H1 (cell line): ENCODE data around the gene RAPGEF5. TPM values are rescaled to one million over a fixed set of nuclear protein-coding genes. Genes with fewer than 3 reads are reported as not detected.

Experiments
- CTCF ChIA-PET: fragments of 300-600 bp; sonication (Branson Sonifier 250); formaldehyde crosslinking; loops from one replicate; lab custom pipeline; 2021; ENCODE audit not compliant: partially characterized antibody; lab: Charles Lee
- POLR2A ChIA-PET: fragments of 300-600 bp; sonication (Branson Sonifier 250); formaldehyde crosslinking; loops from one replicate; lab custom pipeline; 2021; ENCODE audit warnings: inconsistent platforms; ENCODE audit not compliant: partially characterized antibody; lab: Charles Lee
- DNase-seq, 2 experiments: peaks; one replicate each; pipeline versions ENCODE4 v3.0.0 to v3.0.0-alpha.2; 2010 to 2022; ENCODE audit warnings: low spot score in 2 of 2, low read depth in 1 of 2, mixed read lengths in 1 of 2
- FAIRE-seq: peaks from 2 replicates; lab custom pipeline; 2011; peaks lifted over from hg19 to GRCh38; lab: Jason Lieb, UNC
- H2AFZ ChIP-seq: 2 replicates; pipeline ENCODE4 v1.8.1; 2012; ENCODE audit warnings: low read length, inconsistent platforms
- H2AK5ac ChIP-seq: 2 replicates; pipeline ENCODE4 v1.6.1; 2013; ENCODE audit warnings: low read depth, low read length
- H2BK120ac ChIP-seq: replicated peaks from 2 replicates; pipeline ENCODE3; 2013; ENCODE audit warnings: low read depth, low read length, inconsistent platforms
- H2BK12ac ChIP-seq: 2 replicates; pipeline ENCODE4 v1.6.1; 2013; ENCODE audit warnings: low read depth, low read length
- H2BK15ac ChIP-seq: 2 replicates; pipeline ENCODE4 v1.6.1; 2013; ENCODE audit warnings: low read length
- H2BK20ac ChIP-seq: 2 replicates; pipeline ENCODE4 v1.6.1; 2013; ENCODE audit warnings: low read length
- H2BK5ac ChIP-seq: 2 replicates; pipeline ENCODE4 v1.6.1; 2013; ENCODE audit warnings: low read depth, low read length
- H3K14ac ChIP-seq: 2 replicates; pipeline ENCODE4 v1.6.1; 2013; ENCODE audit warnings: inconsistent platforms; ENCODE audit not compliant: insufficient read length
- H3K18ac ChIP-seq: 2 replicates; pipeline ENCODE4 v1.6.1; 2013; ENCODE audit warnings: low read length; ENCODE audit errors: extremely low read depth
- H3K23ac ChIP-seq: 2 replicates; pipeline ENCODE4 v1.6.1; 2013; ENCODE audit warnings: inconsistent platforms; ENCODE audit not compliant: insufficient read length
- H3K23me2 ChIP-seq: 2 replicates; pipeline ENCODE4 v1.6.1; 2013; ENCODE audit warnings: low read depth, low read length
- H3K27ac ChIP-seq: 2 replicates; pipeline ENCODE4 v1.6.1; 2011; ENCODE audit warnings: low read depth, low read length, inconsistent platforms
- H3K27me3 ChIP-seq, 4 experiments: replicated peaks in 1 of 4; 1 replicate in 1 of 4; 2 replicates in 3 of 4; pipeline versions ENCODE4 v1.6.1 to v1.8.1; 2011 to 2013; ENCODE audit warnings: low read length in 3 of 4, mild to moderate bottlenecking in 3 of 4, inconsistent platforms in 2 of 4, mixed read lengths in 2 of 4, moderate library complexity in 1 of 4; ENCODE audit not compliant: control insufficient read depth in 3 of 4, insufficient read depth in 3 of 4; ENCODE audit errors: extremely low read depth in 1 of 4
- H3K36me3 ChIP-seq, 4 experiments: 2 replicates each; pipeline versions ENCODE4 v1.6.1 to v1.8.1; 2011 to 2013; ENCODE audit warnings: mild to moderate bottlenecking in 4 of 4, low read length in 3 of 4, moderate library complexity in 2 of 4, control low read depth in 1 of 4, inconsistent platforms in 1 of 4; ENCODE audit not compliant: insufficient read depth in 4 of 4, control insufficient read depth in 2 of 4
- H3K4ac ChIP-seq: replicated peaks from 2 replicates; pipeline ENCODE3; 2013; ENCODE audit warnings: low read length, low read depth, mixed read lengths, inconsistent platforms; ENCODE audit not compliant: insufficient read length
- H3K4me1 ChIP-seq, 4 experiments: replicated peaks in 1 of 4; 1 replicate in 1 of 4; 2 replicates in 3 of 4; pipeline versions ENCODE4 v1.6.1 to v1.8.1; 2011 to 2013; ENCODE audit warnings: low read length in 3 of 4, inconsistent platforms in 2 of 4, mixed read lengths in 1 of 4; ENCODE audit not compliant: insufficient read depth in 4 of 4, control insufficient read depth in 3 of 4
- H3K4me2 ChIP-seq, 2 experiments: 2 replicates each; pipeline versions ENCODE4 v1.6.1 to v1.8.1; 2011 to 2013; ENCODE audit warnings: low read depth in 2 of 2, low read length in 2 of 2, control low read depth in 1 of 2, inconsistent platforms in 1 of 2, mild to moderate bottlenecking in 1 of 2; ENCODE audit not compliant: insufficient read depth in 1 of 2
- H3K4me3 ChIP-seq, 4 experiments: fragments of 200-600, 300-600 bp in 1 of 4; sonication (generic), shearing (Covaris generic), sonication (Bioruptor Twin) in 1 of 4; 2 replicates each; pipeline versions ENCODE4 v1.5.1 to v1.8.1; 2011 to 2016; ENCODE audit warnings: low read length in 4 of 4, low read depth in 3 of 4, control low read depth in 2 of 4, inconsistent platforms in 2 of 4, mild to moderate bottlenecking in 2 of 4, mixed read lengths in 1 of 4, moderate library complexity in 1 of 4; ENCODE audit not compliant: insufficient read depth in 2 of 4; ENCODE audit errors: extremely low read depth in 1 of 4
- H3K56ac ChIP-seq: replicated peaks from 2 replicates; pipeline ENCODE3; 2013; ENCODE audit warnings: low read depth, mild to moderate bottlenecking, mixed read lengths, low read length, inconsistent platforms; ENCODE audit not compliant: insufficient read length
- H3K79me1 ChIP-seq: 2 replicates; pipeline ENCODE4 v1.6.1; 2013; ENCODE audit warnings: low read depth, low read length, control low read depth
- H3K79me2 ChIP-seq, 2 experiments: 2 replicates each; pipeline versions ENCODE4 v1.6.1 to v1.8.1; 2012 to 2013; ENCODE audit warnings: low read length in 2 of 2, mild to moderate bottlenecking in 2 of 2, inconsistent platforms in 1 of 2; ENCODE audit not compliant: insufficient read depth in 2 of 2, control insufficient read depth in 1 of 2
- H3K9ac ChIP-seq, 4 experiments: replicated peaks in 1 of 4; 1 replicate in 1 of 4; 2 replicates in 3 of 4; pipeline versions ENCODE4 v1.6.1 to v1.8.1; 2011 to 2013; ENCODE audit warnings: low read depth in 3 of 4, low read length in 3 of 4, control low read depth in 2 of 4, mild to moderate bottlenecking in 2 of 4, moderate library complexity in 2 of 4, inconsistent platforms in 1 of 4; ENCODE audit errors: extremely low read depth in 1 of 4
- H3K9me3 ChIP-seq, 2 experiments: 2 replicates each; pipeline versions ENCODE4 v1.6.1 to v1.8.1; 2012 to 2013; ENCODE audit warnings: mild to moderate bottlenecking in 2 of 2, moderate library complexity in 2 of 2, control low read depth in 1 of 2, inconsistent platforms in 1 of 2, low read depth in 1 of 2, low read length in 1 of 2, mixed read lengths in 1 of 2; ENCODE audit not compliant: insufficient read depth in 2 of 2
- H4K20me1 ChIP-seq, 2 experiments: replicated peaks in 1 of 2; 2 replicates each; pipeline versions ENCODE3 to v1.8.1; 2011 to 2013; ENCODE audit warnings: inconsistent platforms in 2 of 2, low read length in 2 of 2, mild to moderate bottlenecking in 1 of 2; ENCODE audit not compliant: insufficient read depth in 2 of 2, control insufficient read depth in 1 of 2
- H4K5ac ChIP-seq: 2 replicates; pipeline ENCODE4 v1.6.1; 2013; ENCODE audit warnings: low read length, low read depth, mixed read lengths, inconsistent platforms; ENCODE audit not compliant: insufficient read length
- H4K8ac ChIP-seq: 2 replicates; pipeline ENCODE4 v1.8.0; 2013; ENCODE audit warnings: mild to moderate bottlenecking, moderate library complexity, low read length, inconsistent platforms; ENCODE audit not compliant: insufficient read depth; ENCODE audit errors: extremely low read depth
- H4K91ac ChIP-seq: replicated peaks from 2 replicates; pipeline ENCODE3; 2013; ENCODE audit warnings: low read length, mixed read lengths, inconsistent platforms; ENCODE audit not compliant: insufficient read length
- CHD1 ChIP-seq: IDR thresholded peaks from 2 replicates; pipeline ENCODE4 v1.6.1; 2012; ENCODE audit warnings: low read depth, low read length, improper control_type of control experiment
- GABPA ChIP-seq: IDR thresholded peaks from 2 replicates; pipeline ENCODE4 v1.6.1; 2011; ENCODE audit warnings: mild to moderate bottlenecking, low read length, moderate library complexity, borderline replicate concordance; ENCODE audit not compliant: insufficient read depth
- POU5F1 ChIP-seq: IDR thresholded peaks from 2 replicates; pipeline ENCODE4 v1.6.1; 2011; ENCODE audit warnings: low read depth, mild to moderate bottlenecking, low read length, moderate library complexity
- RBBP5 ChIP-seq: IDR thresholded peaks from 2 replicates; pipeline ENCODE4 v1.7.1; 2012; ENCODE audit warnings: low read depth, mild to moderate bottlenecking, inconsistent platforms, low read length, moderate library complexity, borderline replicate concordance
- SIX5 ChIP-seq: IDR thresholded peaks from 2 replicates; pipeline ENCODE4 v1.6.1; 2011; ENCODE audit warnings: mild to moderate bottlenecking, low read depth, low read length
- SRF ChIP-seq: IDR thresholded peaks from 2 replicates; pipeline ENCODE4 v1.6.1; 2011; ENCODE audit warnings: mild to moderate bottlenecking, low read depth, low read length, moderate library complexity
- TBP ChIP-seq: IDR thresholded peaks from 2 replicates; pipeline ENCODE4 v1.6.1; 2011; ENCODE audit warnings: low read depth, low read length, improper control_type of control experiment
- TCF12 ChIP-seq: IDR thresholded peaks from 2 replicates; pipeline ENCODE4 v1.6.1; 2011; ENCODE audit warnings: low read depth, mild to moderate bottlenecking, low read length
- WGBS, 2 experiments: shearing (Covaris generic) in 1 of 2; methylation state at CpG; one replicate each; pipeline versions ENCODE4 v1.1.6 to v1.1.7; 2013 to 2015; ENCODE audit warnings: low lambda C conversion rate in 2 of 2, mixed read lengths in 2 of 2, inconsistent platforms in 1 of 2, low coverage in 1 of 2, missing lambda C conversion rate in 1 of 2; ENCODE audit not compliant: insufficient replicate concordance in 2 of 2, insufficient coverage in 1 of 2, insufficient read length in 1 of 2; ENCODE audit errors: extremely low coverage in 1 of 2, missing lambda C conversion rate in 1 of 2; 5-methylcytosine and 5-hydroxymethylcytosine counted together
- polyA plus RNA-seq, 7 experiments: library from polyadenylated mRNA; depleted of rRNA in 3 of 7; stranded (reverse) in 5 of 7; unstranded in 2 of 7; fragments of >200 nt in 5 of 7; fragments of 200-250 nt in 2 of 7; gene quantifications; 1 replicate in 5 of 7; 2 replicates in 1 of 7; 4 replicates in 1 of 7; pipeline versions ENCODE4 v1.2.1 to v1.2.3, GENCODE V29; 2011 to 2013; ENCODE audit warnings: missing spikeins in 2 of 7, mixed read lengths in 2 of 7
- total RNA-seq: library from RNA; stranded (reverse); fragmentation: NEBNext Ultra II Directional; extraction: Animal tissue kit (Norgen Biotek cat#: 25700); gene quantifications from 2 replicates; pipeline ENCODE4 v1.2.1, GENCODE V29; 2021

The RAPGEF5 gene
- total and polyA plus RNA-seq, 2 of the 8 experiments (the other 6 are each of a cell fraction or from before 2014, with no cell fraction given) = 4.4 to 22.9 TPM

DNA sequence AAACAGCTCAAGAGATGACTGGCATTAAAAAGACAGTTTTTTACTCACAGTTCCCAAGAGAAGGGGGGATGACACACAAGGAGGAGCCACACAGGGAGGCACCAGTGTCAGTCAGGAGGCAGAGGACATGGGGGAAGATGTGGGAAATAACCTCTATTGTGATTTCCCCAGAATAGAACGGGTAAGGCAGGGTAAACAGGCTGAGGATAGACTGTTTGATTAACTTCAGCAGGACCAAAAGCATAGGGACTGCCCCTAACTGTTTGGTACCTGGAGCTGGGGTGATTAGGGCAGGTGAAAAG, 60.7 kb downstream of the RAPGEF5 start:
- H2BK12ac ChIP-seq = no peak overlapping the region
- FAIRE-seq = no peak
- CTCF ChIA-PET = interaction anchor here (0.9 to 3.2 kb wide), 15 partner anchors 9 to 195 kb away, joined by 3 to 23 read pairs (median 4); no protein-coding TSS in a partner anchor
- TF ChIP-seq SIX5 (no peak), RBBP5 (no peak), GABPA (no peak), CHD1 (no peak), TCF12 (no peak), POU5F1 (no peak), TBP (no peak), SRF (no peak)

More for the DNA sequence above, 60.7 kb downstream of the RAPGEF5 start:
- Histone ChIP-seq H4K20me1 (no peaks in the 10 kb centered on the region), H3K14ac (no peak overlapping the region), H3K4me1 (no peaks in the 10 kb centered on the region), H2BK15ac (no peak overlapping the region), H3K56ac (no peak overlapping the region), H2BK5ac (no peak overlapping the region), H3K27me3 (no peaks in the 10 kb centered on the region), H3K9me3 (no peaks in the 10 kb centered on the region), H2AFZ (no peak overlapping the region), H3K4me2 (no peak overlapping the region), H3K23ac (no peak overlapping the region), H2BK20ac (no peak overlapping the region), H3K9ac (no peak overlapping the region), H3K36me3 (peaks cover 0 to 4% (median 3%) of the 10 kb centered on the region in 4 experiments; a peak in 3 of 8 replicates), H3K23me2 (no peaks in the 10 kb centered on the region), H3K18ac (no peak overlapping the region), H3K79me2 (no peaks in the 10 kb centered on the region), H2AK5ac (no peak overlapping the region), H3K4me3 (no peak overlapping the region), H4K5ac (no peak overlapping the region), H4K91ac (no peak overlapping the region), H4K8ac (no peak overlapping the region), H3K27ac (no peak overlapping the region), H3K79me1 (no peaks in the 10 kb centered on the region), H2BK120ac (no peak overlapping the region), H3K4ac (no peak overlapping the region)
- POLR2A ChIA-PET = interaction anchor here (1.0 to 1.1 kb wide), 2 partner anchors 17 to 146 kb away, joined by 3 read pairs; no protein-coding TSS in a partner anchor
- whole genome bisulfite sequencing, 2 experiments = 83% methylated on average over 1 of the region's 1 CpG; no CpG with 5 or more reads in 1 of the 2 experiments
- no peak for DNase-seq
